HepG2 (cell line): Measurements from ENCODE around the gene ACOXL. TPM values are rescaled to one million over a fixed set of nuclear protein-coding genes. Genes with fewer than 3 reads are reported as not detected.

Source experiments
- JDP2 ChIP-seq: sonication (generic); formaldehyde crosslinking; IDR thresholded peaks from 2 replicates; pipeline ENCODE4 v1.8.1; 2022; ENCODE audit warnings: missing genetic modification reagents, borderline replicate concordance
- KDM3A ChIP-seq: IDR thresholded peaks from 2 replicates; pipeline ENCODE4 v1.6.1; 2018; ENCODE audit warnings: low read depth, missing compliant biosample characterization
- MED8 ChIP-seq: sonication (generic); formaldehyde crosslinking; IDR thresholded peaks from 2 replicates; pipeline ENCODE4 v1.8.1; 2023; ENCODE audit warnings: mild to moderate bottlenecking, missing genetic modification reagents; ENCODE audit not compliant: insufficient replicate concordance
- MNT ChIP-seq: fragments of 450-650 bp; IDR thresholded peaks from 2 replicates; pipeline ENCODE4 v1.6.1; 2016
- REPIN1 ChIP-seq: sonication (generic); formaldehyde crosslinking; IDR thresholded peaks from 2 replicates; pipeline ENCODE4 v1.8.0; 2022; ENCODE audit warnings: missing genetic modification reagents, low read depth, mild to moderate bottlenecking, borderline replicate concordance
- REXO4 ChIP-seq: sonication (generic); formaldehyde crosslinking; IDR thresholded peaks from 2 replicates; pipeline ENCODE4 v1.8.0; 2022; ENCODE audit warnings: missing genetic modification reagents, mild to moderate bottlenecking, borderline replicate concordance
- ZNF101 ChIP-seq: sonication (generic); formaldehyde crosslinking; IDR thresholded peaks from 2 replicates; pipeline ENCODE4 v1.4.0; 2020; ENCODE audit warnings: mild to moderate bottlenecking, low read depth, missing genetic modification reagents, borderline replicate concordance
- ZNF142 ChIP-seq: sonication (generic); formaldehyde crosslinking; IDR thresholded peaks from 2 replicates; pipeline ENCODE4 v1.4.0; 2020; ENCODE audit warnings: missing genetic modification reagents
- ZNF468 ChIP-seq: sonication (generic); formaldehyde crosslinking; IDR thresholded peaks from 2 replicates; pipeline ENCODE4 v1.8.0; 2022; ENCODE audit warnings: mild to moderate bottlenecking, moderate library complexity, missing genetic modification reagents
- ZNF577 ChIP-seq: sonication (generic); formaldehyde crosslinking; IDR thresholded peaks from 2 replicates; pipeline ENCODE4 v1.4.0; 2020; ENCODE audit warnings: mild to moderate bottlenecking, low read depth, missing genetic modification reagents, borderline replicate concordance
- ZNF766 ChIP-seq: sonication (generic); formaldehyde crosslinking; IDR thresholded peaks from 2 replicates; pipeline ENCODE4 v1.5.0; 2020; ENCODE audit warnings: missing genetic modification reagents, borderline replicate concordance
- polyA plus RNA-seq, 8 experiments: library from polyadenylated mRNA; depleted of rRNA in 3 of 8; stranded (reverse) in 7 of 8; unstranded in 1 of 8; fragments of >200 nt; fragmentation: Illumina TruSeq in 4 of 8; extraction: Trizol in 4 of 8; gene quantifications; 2 replicates each; pipeline versions ENCODE4 v1.2.1 to v1.2.3, GENCODE V29; 2011 to 2016; ENCODE audit warnings: low read depth in 4 of 8, missing spikeins in 1 of 8, mixed read lengths in 1 of 8; ENCODE audit not compliant: insufficient read depth in 1 of 8
- total RNA-seq, 5 experiments: library from RNA; depleted of rRNA; stranded (reverse); fragments of >200 nt; fragmentation: Illumina TruSeq; extraction: Trizol; gene quantifications; 2 replicates each; pipeline ENCODE4 v1.2.3, GENCODE V29; 2016; ENCODE audit warnings: low read depth in 1 of 5

The ACOXL gene
- total and polyA plus RNA-seq, 2 of the 13 experiments (the other 11 are each of a cell fraction or from before 2014, with no cell fraction given) = not detected

DNA sequence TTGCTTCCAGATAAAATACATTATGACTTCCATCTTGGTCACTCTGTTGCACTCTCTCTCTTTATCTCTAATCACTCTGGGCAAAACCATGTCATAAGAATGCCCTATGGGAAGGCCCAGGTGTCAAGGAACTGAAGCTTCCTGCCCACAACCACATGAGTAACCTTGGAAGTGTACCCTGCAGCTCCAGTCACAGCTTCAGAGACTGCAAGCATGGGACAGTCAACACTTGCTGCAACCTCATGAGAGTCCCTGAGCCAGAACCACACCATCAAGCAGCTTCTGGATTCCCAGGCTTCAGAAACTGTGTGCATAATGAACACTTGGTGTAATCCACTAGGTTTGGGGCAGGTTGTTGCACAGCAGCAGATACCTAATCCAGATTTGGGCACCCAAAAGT, 267.3 kb downstream of the ACOXL start (continued):
- TF ChIP-seq MNT (no peak), ZNF142 (CRISPR knock-in tag) (no peak), MED8 (CRISPR knock-in tag) (no peak), KDM3A (CRISPR knock-in tag) (no peak), ZNF468 (CRISPR knock-in tag) (no peak), ZNF101 (no peak), REPIN1 (no peak), ZNF766 (CRISPR knock-in tag) (no peak), ZNF577 (CRISPR knock-in tag) (no peak), REXO4 (CRISPR knock-in tag) (no peak), JDP2 (no peak)
